A549 (cell line): ENCODE results near the gene CD48.

ENCODE experiments used
- BHLHE40 ChIP-seq: IDR thresholded peaks from 2 replicates; pipeline ENCODE4 v1.6.1; 2012; ENCODE audit warnings: low read depth, low read length, inconsistent platforms
- EP300 ChIP-seq, 2 experiments: fragments of >200 bp; sonication (Bioruptor Twin); formaldehyde crosslinking; IDR thresholded peaks; 2 replicates in 1 of 2; 3 replicates in 1 of 2; pipeline ENCODE4 v1.6.1; 2016 to 2017
- FOSL2 ChIP-seq, 2 experiments: fragments of 450-650 bp in 1 of 2; fragments of >200 bp in 1 of 2; sonication (Bioruptor Twin) in 1 of 2; formaldehyde crosslinking; IDR thresholded peaks; 2 replicates each; pipeline versions ENCODE4 v1.5.0 to v1.6.1; 2016 to 2020; ENCODE audit warnings: mild to moderate bottlenecking in 1 of 2, moderate library complexity in 1 of 2
- MAX ChIP-seq: IDR thresholded peaks from 2 replicates; pipeline ENCODE4 v1.6.1; 2012
- POLR2A ChIP-seq: IDR thresholded peaks from 2 replicates; pipeline ENCODE4 v1.6.1; 2012; ENCODE audit warnings: mild to moderate bottlenecking, low read length
- RAD21 ChIP-seq, 2 experiments: fragments of >200 bp in 1 of 2; sonication (Bioruptor Twin) in 1 of 2; formaldehyde crosslinking in 1 of 2; IDR thresholded peaks in 1 of 2; conservative IDR thresholded peaks in 1 of 2; 2 replicates in 1 of 2; 3 replicates in 1 of 2; pipeline ENCODE4 v1.6.1; 2012 to 2018; ENCODE audit warnings: inconsistent platforms in 1 of 2
- REST ChIP-seq: fragments of 200-600 bp; sonication (generic); IDR thresholded peaks from 2 replicates; pipeline ENCODE4 v1.6.1; 2016; ENCODE audit warnings: antibody characterized with exemption, mild to moderate bottlenecking, moderate library complexity
- RNF2 ChIP-seq: fragments of 200-600 bp; sonication (generic); IDR thresholded peaks from 2 replicates; pipeline ENCODE4 v1.6.1; 2016; ENCODE audit warnings: low read depth, mild to moderate bottlenecking, antibody characterized with exemption, moderate library complexity, borderline replicate concordance
- ZFP36 ChIP-seq: fragments of 450-650 bp; IDR thresholded peaks from 2 replicates; pipeline ENCODE4 v1.6.1; 2014; ENCODE audit warnings: borderline replicate concordance; ENCODE audit not compliant: partially characterized antibody
- TF ChIP-seq, protein P1 (sequence below): fragments of >200 bp; sonication (Bioruptor Twin); formaldehyde crosslinking; IDR thresholded peaks from 3 replicates; pipeline ENCODE4 v1.5.1; 2016
- TF ChIP-seq, protein P2 (sequence below): fragments of 450-650 bp; IDR thresholded peaks from 2 replicates; pipeline ENCODE4 v1.6.1; 2014; ENCODE audit warnings: antibody characterized with exemption

GRCh38 chr1:160666079-160666442, 45.6 kb downstream of the CD48 start:
- TF ChIP-seq, protein P1, sequence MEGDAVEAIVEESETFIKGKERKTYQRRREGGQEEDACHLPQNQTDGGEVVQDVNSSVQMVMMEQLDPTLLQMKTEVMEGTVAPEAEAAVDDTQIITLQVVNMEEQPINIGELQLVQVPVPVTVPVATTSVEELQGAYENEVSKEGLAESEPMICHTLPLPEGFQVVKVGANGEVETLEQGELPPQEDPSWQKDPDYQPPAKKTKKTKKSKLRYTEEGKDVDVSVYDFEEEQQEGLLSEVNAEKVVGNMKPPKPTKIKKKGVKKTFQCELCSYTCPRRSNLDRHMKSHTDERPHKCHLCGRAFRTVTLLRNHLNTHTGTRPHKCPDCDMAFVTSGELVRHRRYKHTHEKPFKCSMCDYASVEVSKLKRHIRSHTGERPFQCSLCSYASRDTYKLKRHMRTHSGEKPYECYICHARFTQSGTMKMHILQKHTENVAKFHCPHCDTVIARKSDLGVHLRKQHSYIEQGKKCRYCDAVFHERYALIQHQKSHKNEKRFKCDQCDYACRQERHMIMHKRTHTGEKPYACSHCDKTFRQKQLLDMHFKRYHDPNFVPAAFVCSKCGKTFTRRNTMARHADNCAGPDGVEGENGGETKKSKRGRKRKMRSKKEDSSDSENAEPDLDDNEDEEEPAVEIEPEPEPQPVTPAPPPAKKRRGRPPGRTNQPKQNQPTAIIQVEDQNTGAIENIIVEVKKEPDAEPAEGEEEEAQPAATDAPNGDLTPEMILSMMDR, result no peak
- TF ChIP-seq RAD21 (conservative IDR thresholded peaks at IDR 0.05 in 1 of 2, IDR thresholded peaks at IDR 0.05 in 1 of 2) (no peak), FOSL2 (IDR thresholded peaks at IDR 0.05) (no peak), FOSL2 (CRISPR knock-in tag; IDR thresholded peaks at IDR 0.05) (no peak), RNF2 (no peak), EP300 (IDR thresholded peaks at IDR 0.05) (no peak), POLR2A (no peak), MAX (no peak), ZFP36 (no peak), BHLHE40 (no peak), REST (no peak)
- TF ChIP-seq, protein P2, sequence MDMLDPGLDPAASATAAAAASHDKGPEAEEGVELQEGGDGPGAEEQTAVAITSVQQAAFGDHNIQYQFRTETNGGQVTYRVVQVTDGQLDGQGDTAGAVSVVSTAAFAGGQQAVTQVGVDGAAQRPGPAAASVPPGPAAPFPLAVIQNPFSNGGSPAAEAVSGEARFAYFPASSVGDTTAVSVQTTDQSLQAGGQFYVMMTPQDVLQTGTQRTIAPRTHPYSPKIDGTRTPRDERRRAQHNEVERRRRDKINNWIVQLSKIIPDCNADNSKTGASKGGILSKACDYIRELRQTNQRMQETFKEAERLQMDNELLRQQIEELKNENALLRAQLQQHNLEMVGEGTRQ, result no peak
